Natural killer cell treated with Interleukin-12 subunit alpha and Interleukin-12 subunit beta and Interleukin-15 and Interleukin-18, amount 100 ng/mL, for 72 hours (primary cell): Measurements from ENCODE around the gene POU2F2. TPM values are rescaled to one million over a fixed set of nuclear protein-coding genes. Genes with fewer than 3 reads are reported as not detected.

Source experiments
- ATAC-seq, 2 donors: fragments of 150-1000 bp; cut with Tn5 transposase in 1 of 2; sonication (Bioruptor Pico), chemical (Tn5 transposase) in 1 of 2; 2 replicates each; pipeline ENCODE4 v1.10.0; 2021
- DNase-seq: peaks from one replicate; pipeline ENCODE4 v3.0.0; 2022; ENCODE audit warnings: low spot score
- H3K27ac Mint-ChIP-seq, 2 donors: 1 replicate in 1 of 2; 2 replicates in 1 of 2; pipeline ENCODE4 v1.8.0; 2022; ENCODE audit warnings: mixed read lengths in 2 of 2, mild to moderate bottlenecking in 1 of 2, moderate library complexity in 1 of 2
- H3K27me3 Mint-ChIP-seq, 2 donors: 1 replicate in 1 of 2; 2 replicates in 1 of 2; pipeline ENCODE4 v1.8.0; 2022; ENCODE audit warnings: mixed read lengths in 2 of 2
- H3K36me3 Mint-ChIP-seq: one replicate; pipeline ENCODE4 v1.8.0; 2022; ENCODE audit warnings: mixed read lengths
- H3K4me1 Mint-ChIP-seq, 2 donors: 1 replicate in 1 of 2; 2 replicates in 1 of 2; pipeline ENCODE4 v1.8.0; 2022; ENCODE audit warnings: low read depth in 2 of 2, mixed read lengths in 2 of 2, mild to moderate bottlenecking in 1 of 2
- H3K4me3 Mint-ChIP-seq: one replicate; pipeline ENCODE4 v1.8.0; 2022; ENCODE audit warnings: mixed read lengths
- H3K9me3 Mint-ChIP-seq: 2 replicates; pipeline ENCODE4 v1.8.0; 2022; ENCODE audit warnings: mixed read lengths
- total RNA-seq, 2 donors: library from RNA; stranded (reverse); gene quantifications; one replicate each; pipeline ENCODE4 v1.2.3, GENCODE V29; 2022

POU2F2 gene
- total RNA-seq, 2 donors from 2014 or later = 21.6 to 30.5 TPM

GRCh38 chr19:42069619-42070351, 62.5 kb downstream of the POU2F2 start, which contains the start of gene GRIK5:
Gene GRIK5, minus strand, starts transcription at chr19:42070206. Its CDS starts 4,436 bp downstream, at chr19:42065770.
- no peaks in the 10 kb centered on the region for H3K9me3 Mint-ChIP-seq
- no peaks in the 10 kb centered on the region for H3K36me3 Mint-ChIP-seq
- no peak within 1 kb of the TSS for H3K27ac Mint-ChIP-seq
- H3K27me3 Mint-ChIP-seq = peaks cover 0 to 7% of the 10 kb centered on the region in 2 donors
- no peaks in the 10 kb centered on the region for H3K4me1 Mint-ChIP-seq
- DNase-seq = no peak
- no peak for ATAC-seq
- no peak within 1 kb of the TSS for H3K4me3 Mint-ChIP-seq

DNA sequence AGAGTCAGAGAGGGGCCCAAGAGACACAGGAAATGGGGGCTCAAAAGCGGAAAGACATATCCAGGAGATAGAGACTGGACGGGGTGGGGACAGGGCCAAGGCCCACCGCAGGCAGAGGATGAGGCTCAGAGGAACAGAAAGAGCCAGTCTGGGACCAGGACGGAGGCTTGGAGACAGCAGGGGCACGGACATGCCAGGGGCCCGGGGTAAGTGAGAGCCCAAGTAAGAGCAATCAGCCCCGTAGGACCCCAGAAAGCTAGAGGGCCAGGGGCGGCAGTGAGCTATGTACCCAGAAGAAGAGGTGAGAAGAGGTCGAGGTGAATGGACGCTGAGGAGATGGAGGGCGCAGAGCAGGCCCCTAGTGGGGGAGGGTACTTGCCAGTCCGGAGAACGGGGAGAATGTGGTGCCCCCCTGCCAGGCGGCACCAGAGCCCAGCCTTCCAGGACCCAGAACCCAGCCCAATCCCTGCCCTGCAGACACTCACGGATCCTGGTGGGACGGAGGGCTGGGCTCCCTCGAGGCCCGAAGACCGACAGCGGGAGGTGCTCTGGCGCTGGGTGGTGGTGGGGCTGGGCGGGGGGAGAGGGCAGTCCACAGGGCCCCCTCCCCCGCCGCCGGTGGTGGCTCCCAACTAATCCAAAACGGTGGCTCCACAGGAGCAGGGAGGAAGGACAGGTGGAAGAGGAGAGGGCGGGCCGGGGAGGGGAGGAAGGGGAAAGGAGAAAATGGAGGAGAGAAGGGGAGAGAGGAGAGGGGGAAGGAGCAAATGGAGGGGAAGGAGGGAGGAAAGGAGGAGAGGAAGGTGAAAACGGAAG, 63.3 kb downstream of the POU2F2 start:
- ATAC-seq = no peak
- no peak for DNase-seq

GRCh38 chr19:42068361-42068755, 63.9 kb downstream of the POU2F2 start:
- Mint-ChIP-seq H3K9me3 (no peaks in the 10 kb centered on the region), H3K36me3 (no peaks in the 10 kb centered on the region), H3K4me3 (no peak overlapping the region), H3K27me3 (peaks cover 0 to 7% of the 10 kb centered on the region in 2 donors), H3K4me1 (no peaks in the 10 kb centered on the region), H3K27ac (no peak overlapping the region)
- ATAC-seq (no peak), DNase-seq (no peak)

More for the DNA sequence above, 63.3 kb downstream of the POU2F2 start:
- H3K4me3 Mint-ChIP-seq = no peak overlapping the region
- no peak overlapping the region for H3K27ac Mint-ChIP-seq
- H3K27me3 Mint-ChIP-seq = peaks cover 0 to 7% of the 10 kb centered on the region in 2 donors
- H3K9me3 Mint-ChIP-seq = no peaks in the 10 kb centered on the region
- H3K4me1 Mint-ChIP-seq = no peaks in the 10 kb centered on the region
- no peaks in the 10 kb centered on the region for H3K36me3 Mint-ChIP-seq

GRCh38 chr19:42067315-42067888, 64.8 kb downstream of the POU2F2 start:
- H3K9me3 Mint-ChIP-seq = no peaks in the 10 kb centered on the region
- ATAC-seq = no peak
- H3K4me1 Mint-ChIP-seq = no peaks in the 10 kb centered on the region
- no peak for DNase-seq
- peaks cover 0 to 7% of the 10 kb centered on the region in 2 donors for H3K27me3 Mint-ChIP-seq
- no peaks in the 10 kb centered on the region for H3K36me3 Mint-ChIP-seq
- no peak overlapping the region for H3K27ac Mint-ChIP-seq
- no peak overlapping the region for H3K4me3 Mint-ChIP-seq

GRCh38 chr19:42066075-42066754, 66.0 kb downstream of the POU2F2 start:
- H3K4me3 Mint-ChIP-seq = no peak overlapping the region
- H3K9me3 Mint-ChIP-seq = no peaks in the 10 kb centered on the region
- H3K27ac Mint-ChIP-seq = no peak overlapping the region
- H3K36me3 Mint-ChIP-seq = no peaks in the 10 kb centered on the region
- H3K4me1 Mint-ChIP-seq = no peaks in the 10 kb centered on the region
- no peak for ATAC-seq
- H3K27me3 Mint-ChIP-seq = peaks cover 0 to 7% of the 10 kb centered on the region in 2 donors
- no peak for DNase-seq

DNA sequence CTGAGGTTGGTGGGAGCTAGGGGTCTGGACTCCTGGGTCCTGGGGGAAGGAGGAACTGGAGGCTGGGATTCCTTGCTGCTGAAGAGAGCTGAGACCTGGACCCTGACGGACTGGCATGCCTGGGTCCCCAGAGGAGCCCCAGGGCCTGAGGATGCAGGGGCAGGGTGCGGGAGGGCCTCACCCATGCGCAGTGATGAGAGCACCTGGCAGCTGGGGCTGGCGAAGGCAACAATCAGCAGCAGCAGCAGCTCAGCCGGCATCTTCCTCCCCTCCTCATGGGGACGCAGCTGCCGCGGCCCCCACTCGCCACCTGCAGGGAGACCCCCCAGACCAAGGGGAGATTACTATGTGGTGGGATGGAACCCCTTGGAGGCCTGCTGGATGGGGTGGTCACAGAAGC, 66.7 kb downstream of the POU2F2 start:
- Mint-ChIP-seq H3K4me3 (no peak overlapping the region), H3K27me3 (peaks cover 0 to 3% of the 10 kb centered on the region in 2 donors), H3K36me3 (no peaks in the 10 kb centered on the region), H3K27ac (no peak overlapping the region), H3K4me1 (no peaks in the 10 kb centered on the region), H3K9me3 (no peaks in the 10 kb centered on the region)
- ATAC-seq = no peak
- DNase-seq = no peak

DNA sequence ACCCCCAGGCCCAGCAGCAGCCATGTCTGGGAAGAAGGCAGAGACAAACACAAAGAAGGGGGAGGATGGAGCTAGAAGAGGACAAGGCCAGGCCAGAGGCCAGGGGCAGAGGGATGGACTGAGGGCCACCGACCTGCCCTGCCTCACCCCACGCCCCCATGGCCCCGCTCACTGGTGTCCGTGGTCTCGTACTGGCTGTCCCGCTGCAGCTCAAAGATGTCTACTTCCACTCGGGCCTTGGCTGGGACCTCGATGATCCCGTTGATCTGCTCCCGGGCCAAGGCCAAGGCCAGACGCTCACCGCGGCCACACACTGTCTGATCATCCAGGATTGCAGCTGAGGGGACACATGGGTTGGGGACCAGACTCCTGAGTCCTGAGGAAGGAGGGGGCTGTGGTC, 67.2 kb downstream of the POU2F2 start:
- ATAC-seq = no peak
- H3K27ac Mint-ChIP-seq = no peak overlapping the region

DNA sequence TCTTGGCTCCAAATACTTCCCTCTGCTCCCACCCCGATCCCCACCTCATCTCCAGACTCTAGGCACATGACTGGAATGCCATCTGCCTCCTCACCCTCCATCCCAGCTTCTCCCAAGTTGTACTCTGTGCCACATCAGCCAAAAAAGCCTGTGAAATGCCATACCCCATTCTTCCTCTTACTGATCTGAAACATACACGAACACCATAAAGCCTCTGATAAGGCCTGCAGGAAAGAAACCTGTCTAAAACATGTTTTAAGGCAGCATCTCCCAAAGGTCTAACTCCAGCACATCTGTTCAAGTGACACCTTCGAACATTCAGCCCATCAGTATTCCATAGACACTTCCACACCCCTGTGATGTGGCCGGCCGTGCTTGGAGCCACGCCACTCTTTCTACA, 67.8 kb downstream of the POU2F2 start:
- H3K27me3 Mint-ChIP-seq = no peaks in the 10 kb centered on the region
- ATAC-seq (no peak), DNase-seq (no peak)
- no peaks in the 10 kb centered on the region for H3K4me1 Mint-ChIP-seq
- no peak overlapping the region for H3K4me3 Mint-ChIP-seq
- H3K27ac Mint-ChIP-seq = no peak overlapping the region
- H3K36me3 Mint-ChIP-seq = no peaks in the 10 kb centered on the region
- H3K9me3 Mint-ChIP-seq = no peaks in the 10 kb centered on the region

More for the DNA sequence above, 67.2 kb downstream of the POU2F2 start:
- no peaks in the 10 kb centered on the region for H3K27me3 Mint-ChIP-seq
- H3K4me1 Mint-ChIP-seq = no peaks in the 10 kb centered on the region
- no peak for DNase-seq
- H3K36me3 Mint-ChIP-seq = no peaks in the 10 kb centered on the region
- no peak overlapping the region for H3K4me3 Mint-ChIP-seq
- H3K9me3 Mint-ChIP-seq = no peaks in the 10 kb centered on the region

- Mint-ChIP-seq H3K27me3 (no peaks in the 10 kb centered on the region), H3K36me3 (no peaks in the 10 kb centered on the region), H3K27ac (no peak overlapping the region), H3K4me1 (no peaks in the 10 kb centered on the region), H3K9me3 (no peaks in the 10 kb centered on the region), H3K4me3 (no peak overlapping the region)
- DNase-seq (no peak), ATAC-seq (no peak)
These were observed 69.9 kb downstream of the POU2F2 start for GRCh38 chr19:42062381-42062780.

- Mint-ChIP-seq H3K36me3 (no peaks in the 10 kb centered on the region), H3K27me3 (no peaks in the 10 kb centered on the region), H3K9me3 (no peaks in the 10 kb centered on the region), H3K27ac (no peak overlapping the region), H3K4me1 (no peaks in the 10 kb centered on the region), H3K4me3 (no peak overlapping the region)
- DNase-seq (no peak), ATAC-seq (no peak)
These were observed 72.1 kb downstream of the POU2F2 start for GRCh38 chr19:42060117-42060516.

DNA sequence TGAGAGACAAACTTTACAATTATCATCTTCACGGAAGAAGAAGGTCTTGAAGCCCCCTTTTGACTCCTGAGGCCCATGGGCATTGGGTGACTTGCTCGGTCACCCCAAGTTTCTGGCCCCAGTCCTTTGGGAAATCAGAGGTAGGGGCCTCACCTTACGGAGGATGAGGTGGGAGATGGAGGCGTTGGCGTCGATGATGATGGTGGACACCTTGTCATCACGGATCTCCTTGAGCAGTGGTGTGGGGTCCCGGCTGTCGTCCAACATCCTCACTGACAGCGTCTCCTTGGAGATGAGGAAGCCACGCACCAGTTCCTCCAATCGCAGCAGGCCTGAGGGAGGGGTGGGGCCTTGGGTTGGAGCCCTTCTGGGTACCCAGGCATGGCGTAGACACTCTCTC, 73.0 kb downstream of the POU2F2 start:
- Mint-ChIP-seq H3K27me3 (no peaks in the 10 kb centered on the region), H3K9me3 (no peaks in the 10 kb centered on the region), H3K4me1 (no peaks in the 10 kb centered on the region), H3K4me3 (no peak overlapping the region), H3K27ac (no peak overlapping the region), H3K36me3 (no peaks in the 10 kb centered on the region)
- DNase-seq (no peak), ATAC-seq (no peak)

- no peaks in the 10 kb centered on the region for H3K27me3 Mint-ChIP-seq
- ATAC-seq = no peak
- H3K4me1 Mint-ChIP-seq = no peaks in the 10 kb centered on the region
- no peak overlapping the region for H3K27ac Mint-ChIP-seq
- H3K36me3 Mint-ChIP-seq = no peaks in the 10 kb centered on the region
- DNase-seq = no peak
- no peak overlapping the region for H3K4me3 Mint-ChIP-seq
- H3K9me3 Mint-ChIP-seq = no peaks in the 10 kb centered on the region
These were observed 74.4 kb downstream of the POU2F2 start for GRCh38 chr19:42057846-42058245.

DNA sequence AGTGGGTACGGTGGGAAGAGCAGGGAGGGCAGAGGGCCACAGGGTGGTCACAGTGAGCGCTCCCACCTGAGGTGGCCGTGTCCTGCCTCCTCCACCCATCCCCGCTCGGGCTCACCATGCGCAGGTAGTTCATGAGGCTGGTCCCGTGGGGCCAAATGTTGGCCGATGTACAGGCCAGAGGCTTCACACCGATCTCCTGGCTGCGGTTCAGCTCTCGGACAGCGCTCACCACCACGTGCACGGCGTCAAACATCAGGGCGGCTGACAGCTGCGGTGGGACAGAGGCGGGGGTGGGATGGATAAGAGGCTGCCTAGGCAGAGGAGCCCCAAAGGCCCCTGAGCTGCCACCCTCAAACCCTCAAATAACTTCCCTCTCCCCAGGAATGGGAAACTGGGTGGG, 78.0 kb downstream of the POU2F2 start:
- DNase-seq (no peak), ATAC-seq (no peak)
- H3K4me1 Mint-ChIP-seq = peaks cover 2 to 11% of the 10 kb centered on the region in 2 donors
- no peaks in the 10 kb centered on the region for H3K9me3 Mint-ChIP-seq
- H3K27me3 Mint-ChIP-seq = no peaks in the 10 kb centered on the region
- no peak overlapping the region for H3K4me3 Mint-ChIP-seq
- no peak overlapping the region for H3K27ac Mint-ChIP-seq
- no peaks in the 10 kb centered on the region for H3K36me3 Mint-ChIP-seq
